Skin of body (tissue), 2 donors: ENCODE results near the gene LINGO1. TPM values are rescaled to one million over a fixed set of nuclear protein-coding genes. Genes with fewer than 3 reads are reported as not detected.
A peak's percentile ranks its signal among the peaks of the same experiment; 100 is the strongest.

Experiments used
- DNase-seq: peaks from one replicate; lab custom pipeline; 2025; lab: John Stamatoyannopoulos, UW
- total RNA-seq: library from RNA; depleted of rRNA; stranded (reverse); fragments of >200 nt; gene quantifications from one replicate; pipeline ENCODE4 v1.2.3, GENCODE V29; 2014

LINGO1 gene
- total RNA-seq, 1 donor from 2014 or later: 4.6 TPM

DNA sequence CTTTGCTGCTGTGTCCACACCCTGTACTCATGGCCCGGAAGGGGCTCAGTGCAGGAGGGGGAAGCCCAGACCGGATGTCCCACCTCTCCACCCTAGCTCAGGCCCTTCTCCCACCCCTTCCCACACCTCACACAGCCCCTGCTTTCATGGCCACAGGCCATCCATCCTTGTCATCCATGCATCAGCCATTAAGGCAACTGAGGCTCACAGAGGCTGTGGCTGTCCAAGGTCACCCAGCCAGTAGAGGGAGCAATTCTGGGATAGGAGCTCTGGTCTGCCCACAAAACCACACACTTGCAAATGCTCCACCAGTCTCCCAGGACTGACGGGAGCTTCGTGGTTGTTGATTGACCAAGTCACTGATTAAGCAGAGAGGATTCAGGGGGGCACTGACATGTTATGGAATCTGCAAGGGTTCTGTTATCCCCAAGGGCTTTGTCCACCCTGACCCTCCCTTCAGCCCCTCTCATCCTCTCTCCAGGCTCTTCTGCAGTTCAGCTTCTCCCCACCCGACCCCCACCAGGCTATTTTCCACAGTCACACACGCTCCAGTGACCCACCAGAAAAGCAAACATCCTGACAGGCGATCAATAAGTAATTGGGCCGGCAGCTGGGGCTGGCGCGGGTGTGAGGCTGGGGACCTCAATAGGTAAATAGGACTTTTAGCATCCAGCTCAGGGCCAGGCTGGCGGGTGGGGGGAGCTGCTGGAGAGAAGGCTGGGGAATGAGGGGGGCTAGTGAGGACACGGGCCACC is 15.1 kb downstream of the LINGO1 start:
- no peak for DNase-seq

- DNase-seq: no peak
Measured at GRCh38 chr15:77616072-77616471, 16.6 kb downstream of the LINGO1 start.

DNA sequence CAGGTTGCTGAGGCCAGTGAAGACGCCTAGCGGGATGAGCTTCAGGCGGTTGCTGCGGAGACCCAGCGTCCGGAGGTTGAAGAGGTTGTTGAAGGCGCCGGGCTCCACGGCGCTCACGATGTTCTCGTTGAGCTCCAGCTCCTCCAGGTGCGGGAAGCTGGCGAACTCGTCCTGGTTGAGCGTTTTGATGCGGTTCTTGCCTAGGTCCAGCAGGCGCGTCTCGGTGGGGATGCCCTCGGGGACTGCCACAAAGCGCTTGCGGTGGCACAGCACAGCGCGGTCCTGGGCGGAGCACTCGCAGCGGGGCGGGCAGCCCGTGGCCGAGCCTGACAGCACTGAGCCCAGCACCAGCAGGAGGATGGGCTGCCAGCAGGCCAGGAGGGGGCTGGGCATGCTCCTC is 17.2 kb downstream of the LINGO1 start:
- no peak for DNase-seq

DNA sequence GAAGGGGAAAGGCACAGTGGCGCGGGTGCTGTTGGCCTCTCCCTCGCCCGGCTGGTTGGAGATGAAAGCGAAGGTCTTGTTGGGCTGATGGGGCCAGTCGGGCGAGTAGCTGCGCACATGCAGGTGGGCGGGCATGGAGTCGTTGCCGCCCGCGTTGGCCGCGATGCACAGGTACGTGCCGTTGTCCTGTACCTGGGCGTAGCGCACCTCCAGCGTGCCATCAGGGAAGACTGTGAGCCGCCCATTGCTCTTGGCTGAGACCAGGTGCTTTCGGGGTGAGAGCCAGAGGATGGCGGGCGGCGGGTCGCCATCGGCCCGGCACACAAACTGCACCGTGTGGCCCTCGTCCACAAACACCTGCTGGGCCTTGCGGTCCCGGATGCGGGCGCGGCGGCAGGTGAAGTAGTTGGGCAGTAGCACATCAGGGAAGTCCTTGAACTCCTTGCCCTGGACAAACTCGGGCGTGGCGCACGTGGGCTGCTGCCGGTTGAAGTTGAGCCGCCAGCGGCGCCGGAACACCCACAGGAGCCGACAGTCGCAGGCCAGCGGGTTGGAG is 18.4 kb downstream of the LINGO1 start:
- no peak for DNase-seq

DNA sequence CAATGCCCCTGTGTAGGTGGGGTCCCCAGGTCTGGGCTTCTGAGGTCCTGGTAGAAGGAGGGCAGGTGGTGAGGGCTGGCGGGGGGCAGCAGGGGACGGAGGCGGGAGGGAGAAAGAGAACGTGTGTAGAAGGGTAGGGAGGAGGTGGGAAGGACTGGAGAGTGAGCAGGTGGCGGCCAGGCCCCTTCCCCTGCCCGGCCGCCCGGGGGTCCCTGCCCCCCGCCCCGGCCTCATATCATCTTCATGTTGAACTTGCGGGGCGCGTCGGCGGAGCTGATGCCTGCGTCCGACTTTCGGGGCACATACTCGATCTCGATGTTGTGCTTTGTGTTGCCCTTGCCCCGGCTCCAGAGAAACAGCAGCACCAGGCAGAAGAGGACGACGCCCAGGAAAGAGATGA is 18.9 kb downstream of the LINGO1 start:
- no peak for DNase-seq

DNA sequence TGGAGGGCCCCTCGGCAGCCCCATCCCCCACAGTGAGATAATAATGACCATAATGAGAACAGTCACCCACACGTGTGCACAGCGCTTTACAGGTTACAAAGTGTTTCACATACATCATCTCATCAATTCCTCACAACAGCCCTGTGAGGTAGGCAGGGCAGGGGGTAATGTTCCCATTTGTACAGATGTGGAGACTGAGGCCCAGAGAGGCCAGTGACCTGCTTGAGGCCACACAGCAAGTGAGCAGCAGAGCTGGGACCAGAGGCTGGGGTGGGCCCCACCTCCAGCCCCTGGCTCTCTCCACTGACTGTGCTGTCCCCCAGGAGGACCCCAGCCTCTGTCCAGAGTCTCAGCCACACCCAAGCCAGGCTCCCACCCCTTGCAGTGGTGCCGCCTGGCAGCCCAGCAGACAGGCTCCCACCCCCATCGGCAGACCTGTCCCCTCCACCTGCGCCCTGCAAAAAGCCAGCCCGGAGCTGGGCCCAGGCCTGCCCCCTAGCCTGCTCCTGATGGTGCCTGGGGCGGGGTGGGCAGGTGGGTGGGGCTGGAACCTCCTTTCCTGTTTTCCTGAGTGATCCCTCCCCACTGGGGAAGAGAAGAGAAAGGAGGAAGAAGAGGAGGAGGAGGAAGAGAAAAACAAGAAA is 19.6 kb downstream of the LINGO1 start:
- DNase-seq: no peak

DNA sequence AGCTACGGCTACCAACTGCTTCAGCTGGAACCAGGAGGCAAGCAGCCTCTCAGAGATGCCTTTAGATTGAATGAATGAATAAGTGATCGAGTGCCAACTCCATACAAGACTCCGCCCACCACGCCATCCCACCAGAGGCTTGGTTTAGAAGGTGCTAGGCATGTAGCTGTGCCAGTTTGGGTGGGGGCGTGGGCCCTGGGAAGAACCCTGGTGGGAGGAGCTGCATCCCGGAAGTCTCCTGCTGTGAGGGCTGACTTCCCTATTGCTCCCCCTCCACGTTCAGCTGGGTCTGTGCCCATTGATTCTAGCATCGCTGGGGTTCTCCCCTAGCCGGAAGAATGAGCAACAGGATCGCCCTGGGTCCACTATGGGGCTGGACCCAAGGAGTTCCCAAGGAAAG is 20.9 kb downstream of the LINGO1 start:
- DNase-seq: no peak

GRCh38 chr15:77610731-77611130 is 22.0 kb downstream of the LINGO1 start:
- DNase-seq: no peak

DNA sequence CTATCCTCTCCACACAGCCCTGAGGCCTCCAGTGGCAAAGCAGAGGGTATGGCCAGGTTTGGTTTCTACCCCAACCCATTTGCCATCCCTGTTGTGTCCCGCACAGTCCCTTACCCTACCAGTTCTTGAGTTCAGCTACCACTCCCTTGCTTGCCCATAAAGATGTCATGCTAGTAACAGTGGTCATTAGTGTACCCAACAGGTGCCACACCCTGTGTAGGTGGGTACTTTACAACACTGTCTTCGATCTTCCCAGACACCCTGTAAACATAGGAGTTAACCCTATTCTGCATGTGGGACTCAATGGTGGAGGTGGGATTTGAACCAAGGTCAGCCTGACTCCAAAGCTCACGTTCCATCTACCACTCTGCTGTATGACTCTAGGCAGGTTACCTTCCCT is 23.2 kb downstream of the LINGO1 start:
- DNase-seq: no peak

DNA sequence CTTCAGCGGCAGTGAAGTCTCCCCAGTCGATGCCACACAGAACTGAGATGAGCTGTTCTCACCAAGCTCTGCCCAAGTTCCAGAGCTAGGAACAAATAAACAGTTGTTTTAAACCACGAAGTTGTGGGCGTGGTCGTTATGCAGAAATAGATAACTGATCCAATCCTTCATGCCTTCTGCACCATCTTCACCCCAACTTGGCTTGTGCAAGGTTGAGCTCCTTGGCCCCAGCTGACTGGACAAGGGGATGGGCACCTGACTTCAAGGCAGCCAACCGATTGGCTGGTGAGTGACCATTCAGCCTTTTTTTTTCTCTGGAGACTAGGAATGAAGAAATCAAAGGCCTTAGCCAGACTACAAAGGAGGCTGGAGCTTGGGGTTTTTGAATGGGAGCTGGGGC is 23.9 kb downstream of the LINGO1 start:
- DNase-seq: no peak

- peak; percentile 4 for DNase-seq
Measured at GRCh38 chr15:77607894-77608261, 24.8 kb downstream of the LINGO1 start.

- no peak for DNase-seq
Measured at GRCh38 chr15:77607111-77607893, 25.4 kb downstream of the LINGO1 start.

DNA sequence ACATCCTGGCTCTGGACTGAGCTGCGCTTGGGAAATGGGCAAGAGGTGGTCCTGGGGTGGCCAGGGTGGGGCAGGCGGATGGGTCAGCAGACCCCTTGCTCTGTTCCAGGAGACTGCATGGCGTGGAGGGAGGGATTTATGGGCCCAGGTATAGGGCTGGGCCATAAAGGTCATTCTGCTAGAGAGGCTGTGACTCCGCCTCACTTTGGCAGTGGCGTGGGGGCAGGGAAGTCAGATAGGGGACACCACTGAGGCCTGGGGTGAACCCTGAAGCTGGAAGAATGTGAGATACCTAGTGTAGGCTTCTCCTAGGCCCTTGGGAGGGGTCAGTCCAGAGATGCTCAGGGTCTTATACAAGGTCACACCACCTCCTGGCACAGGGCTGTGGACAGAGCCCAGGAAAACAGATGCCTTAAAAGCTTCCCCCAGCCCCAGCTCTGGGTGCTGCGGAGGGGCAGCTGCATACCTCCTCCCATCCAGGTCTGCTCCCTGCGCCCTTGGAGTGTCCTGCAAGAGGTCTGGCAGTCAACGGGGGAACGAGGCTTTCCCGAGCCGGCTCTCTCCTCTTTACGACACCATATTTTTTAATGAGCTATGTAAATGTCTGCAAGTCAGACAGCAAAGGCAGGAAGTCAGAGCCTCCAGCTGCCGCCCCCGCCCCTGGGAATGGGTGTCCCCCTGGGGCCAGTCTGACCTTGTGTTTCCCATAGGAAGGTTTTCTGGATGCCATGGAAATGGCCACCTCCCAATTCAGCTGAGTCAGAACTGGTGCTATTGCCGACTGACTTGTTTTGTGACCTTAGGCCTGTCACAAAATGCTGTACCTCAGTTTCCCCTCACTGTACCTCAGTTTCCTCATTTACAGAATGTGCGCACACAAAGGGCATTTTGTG is 26.3 kb downstream of the LINGO1 start:
- no peak for DNase-seq

DNA sequence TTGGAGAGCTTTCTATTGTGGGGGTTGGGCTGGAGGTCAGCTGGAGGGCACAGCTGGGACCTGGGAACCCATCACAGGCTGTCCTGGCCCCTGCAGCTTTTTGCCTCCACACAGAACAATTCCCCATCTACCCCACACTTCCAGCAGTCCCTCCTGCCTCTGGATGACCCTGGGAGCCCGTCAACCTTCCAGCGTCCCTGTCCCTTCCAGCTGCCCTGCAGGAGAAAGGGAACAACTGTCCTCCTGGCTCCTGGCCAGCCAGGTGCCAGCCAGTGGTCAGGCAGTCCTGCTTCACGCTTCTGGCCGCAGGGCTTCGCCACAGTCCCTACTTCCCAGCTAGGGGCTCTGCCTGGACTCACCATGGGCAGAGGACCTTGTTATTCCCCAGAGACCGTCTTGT is 27.2 kb downstream of the LINGO1 start:
- no peak for DNase-seq

DNA sequence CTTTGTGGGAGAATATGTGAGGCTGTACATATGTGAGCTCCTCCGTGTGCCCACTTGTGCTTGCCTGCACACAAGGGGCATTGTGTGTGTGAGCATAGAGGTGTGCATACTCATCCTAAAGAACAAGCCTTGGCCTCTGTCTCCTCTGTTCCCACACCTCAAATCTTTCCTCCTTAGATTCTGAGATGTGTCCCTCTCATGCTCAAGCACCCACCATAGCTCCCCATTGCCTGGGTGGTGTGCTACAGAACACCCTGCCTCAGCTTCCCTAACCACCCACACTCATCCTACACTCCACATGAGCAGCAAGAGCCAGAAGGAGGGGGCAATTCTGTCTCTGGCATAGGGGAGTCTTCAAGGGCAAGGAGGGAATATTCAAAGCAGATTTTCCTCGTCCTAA is 27.7 kb downstream of the LINGO1 start:
- no peak for DNase-seq

DNA sequence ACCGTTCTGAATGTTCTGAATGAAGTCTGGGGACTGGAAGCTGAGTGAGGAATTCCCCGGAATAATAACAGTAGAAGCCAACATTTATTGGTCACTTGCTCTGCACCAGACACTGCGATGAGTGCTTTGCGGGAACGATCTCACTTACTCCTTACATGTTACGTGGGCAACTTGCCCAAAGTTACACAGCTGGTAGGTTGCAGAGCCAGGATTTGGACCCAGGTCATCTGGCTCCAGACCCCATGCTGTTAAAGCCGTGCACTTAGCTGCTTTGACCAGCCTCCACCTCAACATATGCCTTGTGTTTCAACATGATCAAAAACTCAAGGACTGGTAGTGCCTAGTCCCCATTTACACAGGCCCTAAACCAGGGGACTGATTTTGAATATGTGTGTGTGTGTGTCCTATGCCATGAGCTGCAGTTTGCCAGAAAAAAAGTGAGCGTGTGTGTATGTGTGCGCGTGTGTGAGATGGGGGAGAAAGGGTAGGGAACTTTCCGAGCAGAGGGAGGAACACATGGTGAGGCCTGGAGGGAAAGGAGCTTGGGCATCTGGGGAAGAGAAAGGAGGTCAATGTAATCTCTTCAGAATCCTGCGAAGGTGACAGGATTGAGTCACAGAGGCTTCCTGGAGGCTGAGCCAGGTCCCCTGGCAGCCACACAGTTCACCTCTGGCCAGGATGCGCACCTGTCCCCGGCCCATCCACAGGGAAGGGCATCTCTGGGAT is 28.9 kb downstream of the LINGO1 start:
- DNase-seq: no peak

GRCh38 chr15:77602800-77603199 is 29.9 kb downstream of the LINGO1 start:
- DNase-seq: no peak

- DNase-seq: no peak
Measured at GRCh38 chr15:77599899-77600298, 32.8 kb downstream of the LINGO1 start.

DNA sequence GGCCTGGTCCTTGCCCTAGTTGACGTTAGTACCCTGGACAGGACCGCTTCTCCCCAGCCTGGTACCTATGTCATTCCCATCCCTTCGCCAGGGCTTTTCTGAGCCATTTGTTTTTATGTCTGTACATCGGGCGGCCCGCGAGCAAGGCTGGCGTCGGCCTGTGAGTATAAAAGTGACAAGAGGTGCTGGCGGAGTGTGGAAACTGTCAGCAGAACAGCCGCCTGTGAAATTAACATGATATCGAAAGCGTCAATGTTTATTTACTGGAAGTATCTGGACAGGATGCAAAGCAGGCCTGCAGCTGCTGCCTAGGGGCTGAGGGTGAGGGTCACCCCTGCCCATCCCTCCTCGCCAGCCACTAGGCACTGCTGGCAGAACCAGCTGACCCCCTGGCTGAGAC is 33.4 kb downstream of the LINGO1 start:
- no peak for DNase-seq

DNA sequence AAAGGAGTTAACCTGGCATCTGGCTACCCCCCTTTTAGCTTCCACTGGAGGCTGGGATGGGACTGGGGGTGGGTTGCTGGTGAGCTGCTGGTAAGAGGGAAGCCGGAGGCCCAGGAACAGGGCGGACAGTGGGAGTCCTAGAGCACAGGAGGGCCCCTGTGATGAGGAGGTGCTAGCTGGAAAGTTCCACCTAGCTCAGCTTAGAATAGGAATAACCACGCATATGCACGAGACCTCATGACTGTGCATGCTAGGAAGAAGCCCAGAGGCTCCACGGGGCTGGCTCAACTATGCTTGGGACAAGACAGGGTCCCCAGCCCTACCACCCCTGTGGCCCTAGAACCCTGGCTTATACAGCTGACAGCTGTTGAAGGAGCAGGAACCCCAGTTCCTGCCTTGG is 34.1 kb downstream of the LINGO1 start:
- DNase-seq: no peak
